Measurements from ENCODE around the gene POLR2L.

POLR2L gene

DNA sequence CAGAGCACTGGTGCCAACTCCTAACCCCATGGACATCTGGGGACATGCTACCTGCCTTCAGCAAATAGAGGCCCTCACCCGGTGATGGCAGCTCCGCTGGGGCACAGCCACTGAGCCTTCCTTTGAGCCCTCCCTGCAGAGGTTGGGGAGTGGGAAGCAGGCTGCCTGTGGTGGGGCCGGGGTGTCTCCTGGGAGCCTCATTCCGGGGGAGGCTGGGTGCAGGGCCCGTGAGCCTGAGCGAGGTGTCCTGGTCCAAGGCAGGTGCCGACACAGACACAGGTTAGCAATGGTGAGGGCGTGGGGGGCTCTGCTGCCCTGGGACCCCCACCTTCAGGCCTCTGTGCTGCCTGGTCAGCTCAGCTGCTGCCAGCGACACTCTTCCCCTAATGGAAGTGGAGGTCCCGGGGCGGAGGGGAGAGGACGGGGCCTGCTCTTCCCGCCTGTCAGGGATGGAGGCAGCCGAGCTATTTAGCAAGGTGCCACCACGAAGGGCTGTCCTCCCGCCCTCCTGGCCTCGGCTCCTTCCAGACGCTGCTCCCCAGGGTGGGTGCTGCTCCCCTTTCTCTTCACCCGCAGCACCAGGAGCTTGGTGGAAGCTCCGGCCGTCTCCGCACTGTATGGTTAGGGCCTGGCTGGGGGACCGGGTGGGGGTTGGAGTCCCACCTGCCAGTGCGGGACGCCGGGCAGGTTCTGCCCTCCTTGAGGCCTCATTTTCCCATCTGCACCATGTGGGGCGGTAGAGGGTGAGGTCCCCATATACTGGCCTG is 11.5 kb upstream of the POLR2L start:
- DNase-seq = no peak

DNA sequence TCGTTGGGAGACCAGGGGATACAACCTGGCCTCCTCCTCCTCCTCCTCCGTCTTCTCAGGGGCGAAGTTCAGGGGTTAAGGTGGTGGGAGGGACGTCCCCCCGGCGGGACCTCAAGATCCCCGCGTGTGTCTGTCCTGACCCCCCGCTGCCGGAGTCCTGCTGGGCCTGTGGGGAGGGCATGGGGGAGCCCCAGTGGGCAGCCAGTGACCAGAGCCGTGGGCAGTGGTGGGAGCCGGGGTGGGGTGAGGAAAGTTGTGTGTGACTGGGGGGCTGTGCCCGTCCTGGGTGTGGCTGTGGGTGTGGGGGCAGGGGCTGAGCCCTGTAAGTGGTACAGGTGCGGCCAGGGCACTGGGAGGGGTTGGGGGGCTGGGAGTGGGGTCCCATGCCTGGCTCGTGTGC is 10.4 kb upstream of the POLR2L start:
- DNase-seq = no peak

DNA sequence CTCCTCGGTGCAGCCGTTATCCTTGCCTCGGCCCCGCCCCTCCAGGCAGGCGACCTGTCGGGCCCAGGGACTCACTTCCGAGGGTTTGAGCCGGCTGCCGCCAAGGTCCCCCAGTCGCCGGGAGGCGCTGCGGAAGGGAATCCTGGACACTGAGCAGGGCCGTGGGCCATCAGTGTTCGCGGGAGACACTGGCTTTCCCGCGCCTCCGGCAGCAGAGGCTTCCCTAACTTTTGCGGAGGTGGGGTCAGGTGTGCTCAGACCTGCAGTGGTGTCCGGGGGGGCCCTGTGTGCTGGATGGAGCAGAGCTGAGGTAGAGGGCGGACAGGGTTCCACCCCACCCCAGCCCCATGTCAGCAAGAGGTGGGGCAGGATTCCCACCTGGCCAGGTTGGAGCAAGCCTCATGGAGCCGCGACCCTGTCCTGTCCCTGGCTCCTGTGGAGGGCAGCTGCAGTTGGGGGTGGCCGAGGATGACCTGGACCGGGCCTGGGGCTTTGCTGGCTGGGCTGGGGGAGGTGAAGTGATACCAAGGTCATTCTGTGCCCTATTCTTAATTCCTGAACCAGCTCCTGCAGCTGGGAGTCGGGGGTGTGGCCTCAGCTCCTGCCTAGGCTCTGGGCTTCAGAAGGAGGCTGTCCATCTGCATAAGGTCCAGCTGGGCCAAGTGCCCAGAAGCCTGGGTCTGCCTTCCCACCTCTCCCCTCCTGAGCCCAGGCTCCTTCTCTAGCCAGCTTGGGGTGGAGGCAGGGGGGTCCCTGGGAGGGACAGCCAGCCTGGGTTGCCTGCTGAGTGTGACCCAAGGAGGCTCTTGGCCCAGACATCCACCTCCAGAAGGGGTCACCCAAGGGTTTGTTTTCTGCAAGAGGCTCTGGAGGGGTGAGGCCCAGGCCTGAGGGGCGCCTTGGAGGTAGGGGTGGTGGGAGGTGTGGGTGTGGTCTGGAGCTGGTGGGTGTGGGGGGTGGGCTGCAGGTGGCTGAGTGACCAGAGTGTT is 8.7 kb upstream of the POLR2L start:
- no peak for DNase-seq

DNA sequence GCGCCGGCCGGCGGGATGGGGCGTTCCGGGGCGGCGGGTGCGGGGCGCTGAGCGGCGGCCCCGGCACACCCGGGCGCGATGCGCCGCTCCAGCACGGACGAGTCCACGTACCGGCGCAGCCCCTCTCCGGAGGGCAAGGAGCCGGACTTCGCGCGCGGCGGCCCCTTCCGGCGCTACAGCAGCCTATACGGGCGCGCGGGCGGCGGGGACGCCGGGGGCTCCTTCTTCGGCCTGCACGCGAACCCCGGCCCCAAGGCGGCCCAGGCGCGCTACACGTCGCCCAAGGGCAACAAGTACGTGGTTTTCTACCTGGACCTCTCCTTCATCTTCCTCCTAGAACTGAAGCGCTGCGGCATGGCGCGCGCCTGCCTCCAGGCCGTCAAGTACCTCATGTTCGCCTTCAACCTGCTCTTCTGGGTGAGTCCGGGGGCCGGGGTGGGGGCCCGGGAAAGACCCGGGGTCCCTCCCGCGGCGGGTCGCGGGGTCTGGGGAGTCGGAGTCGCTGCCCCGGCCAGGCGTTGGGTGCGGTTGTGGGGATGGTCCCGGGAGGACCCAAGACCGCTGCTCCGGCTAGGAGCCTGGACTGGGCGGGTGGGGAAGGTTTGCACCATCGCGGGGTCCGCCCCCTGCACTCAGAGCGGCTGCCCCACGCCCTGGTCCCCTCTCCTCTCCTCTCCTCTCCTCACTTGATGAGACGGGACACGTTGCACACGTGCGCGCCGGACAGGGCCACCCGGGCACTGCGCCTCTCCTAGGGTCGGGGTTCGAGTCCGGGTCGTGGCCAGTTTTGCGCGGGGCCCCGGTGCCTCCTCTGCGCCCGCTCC is 7.8 kb upstream of the POLR2L start:
- no peak for DNase-seq

DNA sequence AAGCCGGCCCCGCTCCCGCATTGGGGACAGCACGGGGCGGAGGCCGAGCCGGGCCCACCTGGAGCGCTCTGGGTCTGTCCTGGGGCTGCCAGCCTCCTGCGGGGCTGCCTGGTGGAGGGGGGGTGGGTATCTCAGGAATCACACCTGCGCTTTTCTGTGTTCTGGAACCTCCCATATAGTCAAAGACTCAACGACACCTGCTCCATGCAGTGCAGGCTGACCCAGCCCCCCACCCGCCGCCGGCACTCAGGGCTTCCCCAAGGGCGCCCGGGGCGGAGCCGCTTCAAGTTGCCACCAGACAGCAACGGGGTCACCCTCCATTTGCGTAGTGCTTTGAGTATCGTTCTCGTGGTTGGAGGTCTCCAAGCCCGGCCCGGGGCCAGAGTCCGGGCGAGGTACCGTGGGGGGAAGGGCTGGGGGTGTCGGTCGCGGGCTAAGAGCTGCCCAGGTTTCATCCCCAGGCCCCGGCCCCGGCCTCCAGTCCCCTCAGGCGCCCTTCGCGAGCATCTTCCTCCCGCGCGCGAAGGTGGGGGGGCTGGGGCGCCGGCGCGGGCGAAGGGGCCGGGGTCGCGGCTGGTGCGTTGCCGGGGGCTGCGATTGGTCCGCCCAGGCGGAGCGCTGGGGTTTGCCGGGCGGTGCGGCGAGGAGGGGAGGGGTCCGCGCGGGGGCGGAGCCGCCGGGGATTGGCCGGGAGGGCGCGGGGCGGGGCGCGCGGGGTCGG is 6.9 kb upstream of the POLR2L start:
- no peak for DNase-seq

DNA sequence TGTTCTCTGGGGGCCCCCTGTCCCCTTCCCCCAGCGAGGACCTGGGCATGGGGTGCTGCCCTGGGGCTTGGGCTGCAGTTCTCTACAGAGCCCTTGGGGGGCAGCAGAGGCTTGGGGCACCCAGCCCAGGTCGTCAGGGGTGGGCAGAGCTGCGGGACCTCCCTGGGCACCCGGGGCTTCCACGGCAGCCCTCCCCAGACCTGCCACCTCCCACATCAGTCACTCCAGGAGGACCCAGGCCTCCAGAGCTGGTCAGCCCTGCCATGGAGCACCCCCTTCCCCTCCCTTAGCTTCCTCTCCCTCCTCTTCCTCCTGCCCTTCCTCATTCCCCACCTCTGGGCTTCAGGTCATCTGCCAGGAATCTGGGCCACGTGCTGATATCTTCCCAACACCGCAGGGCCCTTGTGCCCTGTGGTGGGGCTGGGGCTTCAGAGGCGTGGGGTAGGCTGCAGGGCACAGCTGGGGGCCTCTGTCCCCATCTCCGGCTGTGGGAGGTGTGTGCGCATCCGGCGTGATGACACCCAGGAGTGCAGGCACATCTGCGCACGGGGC is 6.1 kb upstream of the POLR2L start:
- DNase-seq = no peak

DNA sequence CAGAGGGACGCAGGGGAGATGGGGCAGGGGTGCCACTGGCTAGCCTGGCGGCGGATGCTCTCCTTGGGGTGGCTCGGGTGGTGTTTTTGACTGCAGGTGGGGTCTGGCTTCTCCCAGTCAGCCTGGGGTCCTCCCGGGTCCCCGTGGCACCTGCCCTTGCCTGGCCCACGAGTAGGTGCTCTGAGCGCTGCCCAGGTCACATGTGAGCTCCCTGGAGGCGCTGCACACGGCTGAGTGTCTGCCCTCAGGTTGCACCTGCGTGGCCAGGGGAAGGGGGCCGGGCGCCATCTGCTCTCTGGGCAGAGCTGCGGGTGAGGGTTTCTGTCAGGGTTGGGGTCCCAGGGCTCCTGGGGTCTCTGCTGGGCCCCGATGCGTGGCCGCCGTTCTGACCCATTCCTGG is 5.5 kb upstream of the POLR2L start:
- DNase-seq = no peak

DNA sequence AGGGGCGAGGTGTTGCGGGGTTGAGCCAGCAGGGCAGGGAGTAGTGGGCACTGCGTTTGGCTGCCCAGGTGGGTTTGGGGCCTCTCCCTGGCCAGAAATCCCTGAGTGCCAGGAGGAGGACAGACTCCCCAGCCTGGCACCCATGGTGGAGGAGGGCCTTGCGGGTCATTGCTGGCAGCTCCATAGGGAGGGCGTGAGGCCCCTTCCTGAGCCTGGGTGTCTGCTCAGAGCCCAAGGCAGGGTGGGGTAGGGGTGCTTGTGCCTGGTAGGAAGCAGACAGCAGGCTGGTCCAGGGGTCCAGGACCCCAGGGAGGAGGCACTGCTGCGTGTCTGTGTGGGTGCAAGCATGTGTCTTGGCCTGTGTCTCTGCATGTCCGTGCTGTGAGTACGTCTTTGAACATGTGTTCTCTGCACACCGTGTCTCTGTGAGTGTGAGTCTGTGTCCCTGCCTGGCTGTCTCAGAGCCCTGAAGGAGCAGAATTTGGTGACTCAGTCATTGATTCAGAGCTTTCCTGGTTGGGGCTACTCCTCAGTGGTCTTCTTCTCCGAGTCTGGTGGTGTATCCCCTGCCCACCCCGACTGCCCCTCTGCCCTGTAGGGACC is 4.3 kb upstream of the POLR2L start:
- DNase-seq = no peak

DNA sequence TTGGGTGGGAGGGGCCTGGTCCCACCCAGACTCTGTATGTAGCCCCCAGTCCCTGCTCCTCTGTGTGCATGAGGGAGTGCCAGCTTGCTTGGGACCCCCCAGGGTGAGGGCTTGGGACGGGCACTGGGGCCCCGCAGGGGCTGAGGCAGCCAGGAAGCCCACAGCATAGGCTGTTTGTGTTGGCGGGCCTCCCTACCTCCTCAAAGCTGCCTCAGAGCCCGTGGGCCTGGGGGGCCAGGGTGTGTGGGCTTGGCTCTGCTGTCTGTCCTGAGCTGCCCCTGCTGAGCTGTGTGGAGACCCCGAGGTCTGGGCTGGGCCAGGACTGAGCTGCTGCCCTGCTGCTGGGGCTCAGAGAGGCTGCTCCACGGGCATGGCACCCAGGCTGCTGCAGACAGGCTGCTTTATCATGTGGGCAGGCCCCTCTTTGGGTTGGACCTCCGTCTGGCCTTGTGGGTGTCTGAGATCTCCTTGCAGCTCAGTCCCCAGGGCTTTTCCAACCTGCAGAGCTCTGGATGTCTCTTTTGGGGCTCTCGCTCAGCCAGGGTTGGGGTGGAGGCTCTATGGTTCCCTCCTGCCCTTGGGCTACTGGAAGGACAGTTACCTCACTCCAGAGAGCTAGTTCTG is 3.7 kb upstream of the POLR2L start:
- DNase-seq = no peak

DNA sequence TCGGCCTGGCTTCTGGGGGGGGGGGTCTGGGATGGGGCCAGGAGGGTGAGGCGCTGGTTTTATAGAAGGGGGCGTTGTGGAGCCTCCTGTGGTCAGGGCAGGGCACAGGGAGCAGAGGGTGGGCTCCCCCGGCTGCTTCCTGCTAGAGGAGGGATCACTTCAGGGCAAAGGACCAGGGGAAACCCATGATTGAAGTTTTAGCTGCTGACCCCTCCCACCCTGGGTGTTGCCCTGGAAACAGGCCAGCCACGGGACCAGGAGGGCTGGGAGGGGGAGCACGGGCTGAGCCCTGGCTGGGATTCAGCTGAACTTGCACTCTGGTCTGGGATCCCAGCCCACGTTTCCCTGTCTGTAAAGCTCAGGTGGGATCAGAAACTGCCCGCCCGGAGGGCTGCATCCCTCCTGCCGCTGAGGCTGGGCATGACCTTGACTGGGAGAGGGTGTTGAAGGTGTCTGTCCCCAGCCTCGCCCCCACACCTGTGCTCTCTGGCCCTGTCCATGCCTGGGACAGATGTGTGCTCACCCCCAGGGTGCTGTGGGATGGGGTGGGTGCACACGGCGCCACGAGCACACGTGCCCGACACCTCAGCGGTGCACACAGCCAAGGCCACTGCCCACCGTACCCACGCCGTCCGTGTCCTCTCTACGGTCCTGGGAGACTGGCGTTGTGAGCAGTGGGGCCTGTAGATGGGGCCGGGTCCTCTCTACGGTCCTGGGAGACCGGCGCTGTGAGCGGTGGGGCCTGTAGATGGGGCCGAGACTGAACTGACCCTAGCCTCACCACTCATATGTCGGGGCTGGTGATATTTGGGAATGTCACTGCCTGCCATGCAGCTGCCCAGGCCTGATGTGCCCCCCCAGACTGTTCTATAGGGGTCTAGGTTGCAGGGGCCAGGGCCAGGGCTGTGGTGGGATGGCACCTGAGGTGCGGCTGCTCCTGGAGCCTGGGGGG is 2.6 kb upstream of the POLR2L start:
- DNase-seq = no peak

DNA sequence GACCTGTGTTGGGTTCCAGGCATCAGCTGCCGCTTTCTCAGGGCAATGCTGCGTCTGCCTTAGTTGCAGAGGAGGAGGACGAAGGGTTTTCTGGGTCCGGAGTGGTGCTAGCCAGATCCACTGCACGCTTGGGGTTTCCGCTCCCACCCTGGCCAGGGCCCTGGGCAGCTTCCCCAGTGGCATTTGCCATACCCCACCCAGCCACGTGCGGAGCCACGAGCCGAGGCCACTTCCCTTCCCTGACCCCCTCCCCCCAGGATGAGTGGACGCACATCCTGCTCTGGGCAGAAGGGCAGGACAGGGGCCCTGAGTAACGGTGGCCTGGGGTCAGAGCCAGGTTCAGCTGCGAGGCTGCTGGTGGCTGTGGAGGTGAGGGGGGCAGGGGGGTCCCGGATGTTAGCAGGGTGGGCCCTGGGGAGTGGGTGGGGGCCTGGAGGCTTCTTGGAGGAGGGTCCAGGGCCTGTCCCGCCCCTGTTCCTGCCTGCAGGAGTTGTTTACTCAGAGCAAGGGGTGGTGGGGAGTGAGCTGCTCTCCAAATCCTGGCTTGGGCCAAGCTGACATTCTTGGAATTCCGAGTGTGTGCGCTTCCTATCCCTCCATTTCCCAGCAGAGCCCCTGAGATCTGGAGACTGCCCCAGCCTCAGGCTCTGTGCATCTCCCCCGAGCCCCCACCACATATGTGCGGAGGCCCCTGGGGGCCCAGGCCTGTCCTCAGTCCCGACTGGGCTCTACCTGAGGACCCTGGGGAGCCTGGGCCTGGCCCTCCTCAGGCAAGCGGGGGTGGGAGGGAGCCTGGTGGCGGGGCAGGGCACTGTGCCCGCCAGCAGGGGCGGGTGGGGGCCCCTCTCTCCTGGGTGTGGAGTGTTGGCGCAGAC is 1.7 kb upstream of the POLR2L start:
- no peak for DNase-seq

DNA sequence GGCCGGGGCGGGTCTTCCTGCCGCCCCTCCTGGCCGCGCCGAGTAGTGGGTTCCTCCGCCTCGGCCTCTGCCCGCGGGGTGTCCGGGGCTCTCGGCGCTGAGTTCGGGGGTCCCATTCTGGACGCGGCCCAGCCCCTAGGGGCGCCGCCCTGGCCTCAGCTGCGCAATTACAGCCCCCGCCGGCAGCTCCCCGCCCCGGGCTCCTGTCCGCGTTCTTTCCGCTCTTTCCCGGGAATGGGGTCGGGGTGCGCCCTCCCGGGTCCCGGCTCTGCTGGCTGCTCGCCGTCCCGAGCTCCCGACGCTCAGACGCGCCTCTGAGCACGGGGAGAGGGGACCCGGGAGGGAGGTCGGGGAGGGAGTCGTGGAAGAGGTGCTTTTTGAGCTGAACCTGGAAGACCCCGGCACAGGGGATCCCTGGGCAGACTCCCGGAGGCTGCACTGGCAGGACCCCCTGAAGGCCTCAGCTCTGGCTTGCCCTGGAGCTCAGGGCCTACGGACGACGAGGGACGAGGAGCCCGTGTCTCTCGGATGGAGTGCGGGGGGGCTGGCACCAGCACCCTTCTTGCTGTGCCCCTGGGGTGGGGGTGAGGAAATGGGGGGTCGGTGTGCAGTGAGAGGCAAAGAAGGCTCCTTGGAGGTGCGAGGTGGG is 881 bp upstream of the POLR2L start:
- no peak for DNase-seq

DNA sequence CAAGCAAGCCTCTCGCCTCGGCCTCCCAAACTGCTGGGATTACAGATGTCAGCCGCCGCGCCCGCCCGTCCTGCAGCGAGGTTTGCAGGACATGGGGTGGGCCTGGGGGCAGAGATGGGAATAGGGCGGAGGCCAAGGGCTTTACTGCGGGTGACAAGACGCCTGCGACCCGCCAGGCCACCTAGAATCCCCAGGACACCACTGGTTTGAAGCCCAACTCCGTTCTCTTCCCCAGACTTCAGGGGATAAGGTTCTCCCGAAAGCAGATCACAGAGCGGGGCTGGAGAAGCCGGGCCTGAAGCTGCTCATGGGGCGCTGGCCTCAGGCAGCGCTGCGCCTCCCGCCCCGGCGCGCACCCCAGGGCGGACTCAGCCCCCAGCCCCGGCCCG is 354 bp downstream of the POLR2L start:
- DNase-seq = no peak

DNA sequence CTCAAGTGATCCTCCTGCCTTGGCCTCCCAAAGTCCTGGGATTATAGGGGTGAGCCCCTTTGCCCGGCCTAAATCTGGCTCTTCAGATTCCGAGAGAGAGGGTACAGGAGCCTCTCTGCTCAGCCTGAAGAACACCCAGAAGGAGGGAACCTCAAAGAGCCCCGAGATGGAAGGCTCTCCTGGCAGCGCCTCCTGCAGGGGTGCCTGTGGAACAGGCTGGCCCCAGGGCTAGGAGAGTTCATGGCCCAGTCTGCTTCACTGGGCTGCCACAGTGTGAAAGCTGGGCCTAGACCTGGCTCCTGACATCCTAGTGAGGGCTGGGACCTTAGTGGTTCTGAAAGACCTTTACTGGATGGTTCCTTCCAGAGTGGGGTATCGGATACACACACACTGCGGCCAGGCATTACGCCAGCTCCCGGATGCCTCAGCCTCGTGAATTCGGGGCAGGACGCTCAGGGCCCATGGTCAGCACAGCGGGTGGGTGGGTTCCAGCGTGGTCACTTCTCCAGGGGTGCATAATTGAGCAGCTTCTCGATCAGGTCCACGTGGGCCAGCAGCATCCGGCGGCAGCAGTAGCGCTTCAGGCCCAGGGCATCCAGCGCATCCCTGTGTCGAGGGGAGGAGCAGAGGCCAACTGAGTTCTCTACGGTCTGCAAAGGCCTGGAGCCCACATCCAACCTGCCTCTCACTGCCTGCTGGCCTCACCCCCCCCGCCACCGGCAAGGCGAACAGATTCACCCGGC is 2.3 kb downstream of the POLR2L start:
- DNase-seq = no peak

DNA sequence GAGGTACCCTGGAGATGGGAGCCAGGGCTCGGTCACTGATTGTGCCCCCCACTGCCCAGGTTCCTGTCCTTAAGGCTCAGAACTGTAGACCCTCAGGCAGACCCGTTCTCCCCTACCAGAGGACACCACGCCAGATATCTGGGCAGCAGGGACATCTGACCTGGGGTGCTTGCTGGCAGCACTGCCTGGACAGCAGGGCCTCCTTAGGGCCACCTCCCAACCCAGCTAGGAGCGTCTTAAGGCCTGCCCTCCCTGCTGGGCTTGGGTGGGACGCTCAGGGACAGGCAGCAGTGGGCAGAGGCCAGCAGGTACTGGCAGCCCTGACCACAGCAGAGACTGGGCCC is 3.1 kb downstream of the POLR2L start:
- DNase-seq = no peak

DNA sequence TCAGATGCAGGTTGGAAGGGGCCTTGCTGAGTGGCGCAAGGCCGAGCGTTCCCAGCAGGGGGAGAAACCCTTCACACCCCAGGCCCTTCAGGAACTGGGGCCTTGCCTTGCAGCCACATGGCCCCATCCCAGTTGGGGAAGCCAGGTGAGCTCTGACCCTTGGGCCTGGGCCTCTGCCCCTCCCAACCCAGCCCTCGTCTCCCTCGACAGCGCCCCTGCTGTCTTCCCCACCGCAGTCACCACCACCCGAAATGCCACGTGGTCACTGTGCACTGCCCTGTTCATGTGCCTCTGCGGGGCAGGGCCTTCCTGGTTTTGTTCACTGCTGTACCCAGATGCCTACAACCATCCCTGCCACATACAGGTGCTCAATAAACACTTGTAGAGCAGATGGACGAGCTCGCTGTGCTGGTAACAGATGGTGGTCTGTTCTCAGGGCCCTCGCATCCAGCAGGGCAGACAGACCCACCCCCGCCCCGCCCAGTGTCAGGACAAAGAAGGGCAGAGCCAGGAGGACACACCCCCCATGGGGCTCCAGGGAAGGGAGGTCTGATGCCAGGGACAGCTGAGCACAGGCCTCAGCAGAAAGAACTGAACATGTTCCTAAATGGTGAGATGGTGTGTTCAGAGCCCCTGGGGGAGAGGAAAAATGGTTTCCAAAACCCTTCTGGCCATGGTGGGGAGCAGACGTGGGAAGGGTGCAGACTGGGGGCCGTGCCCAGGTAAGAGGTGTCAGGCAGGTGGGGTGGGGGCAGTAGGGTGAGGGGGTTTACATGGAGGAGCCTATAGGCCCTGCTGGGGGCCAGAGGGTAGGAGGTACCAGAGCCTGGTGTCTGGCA is 3.7 kb downstream of the POLR2L start:
- DNase-seq = no peak

DNA sequence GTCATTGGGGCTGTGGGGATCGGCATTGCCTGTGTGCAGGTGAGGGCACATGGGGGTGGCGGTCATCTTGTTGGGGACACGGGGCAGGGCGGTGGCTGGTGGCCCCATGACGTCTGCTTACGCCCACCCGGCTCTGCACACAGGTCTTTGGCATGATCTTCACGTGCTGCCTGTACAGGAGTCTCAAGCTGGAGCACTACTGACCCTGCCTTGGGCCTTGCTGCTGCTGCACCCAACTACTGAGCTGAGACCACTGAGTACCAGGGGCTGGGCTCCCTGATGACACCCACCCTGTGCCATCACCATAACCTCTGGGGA is 4.4 kb downstream of the POLR2L start:
- no peak for DNase-seq

Data from NCI-H1417 treated with DMSO at 0.1 percent for 48 hours (cell line).